Esophagus squamous epithelium (tissue), 5 donors: Measurements from ENCODE around the gene SPOCK1. TPM values are rescaled to one million over a fixed set of nuclear protein-coding genes. Genes with fewer than 3 reads are reported as not detected.

Experiments
- DNase-seq: peaks from one replicate; lab custom pipeline; 2025; lab: John Stamatoyannopoulos, UW
- H3K27ac ChIP-seq, 4 donors: fragments of 200-600 bp; sonication (generic); one replicate each; pipeline ENCODE4 v1.5.1; 2016 to 2019; ENCODE audit warnings: mild to moderate bottlenecking in 1 of 4
- H3K27me3 ChIP-seq, 4 donors: fragments of 200-600 bp; sonication (generic); 1 replicate in 3 of 4; 2 replicates in 1 of 4; pipeline versions ENCODE4 v1.5.1 to v1.6.0; 2017 to 2021; ENCODE audit warnings: antibody characterized with exemption in 1 of 4
- H3K36me3 ChIP-seq, 3 donors: fragments of 200-600 bp; sonication (generic); one replicate each; pipeline ENCODE4 v1.5.1; 2016 to 2019
- H3K4me1 ChIP-seq, 3 donors: fragments of 200-600 bp; sonication (generic); one replicate each; pipeline ENCODE4 v1.5.1; 2017 to 2019
- H3K4me3 ChIP-seq, 4 donors: fragments of 200-600 bp; sonication (generic); 1 replicate in 3 of 4; 2 replicates in 1 of 4; pipeline ENCODE4 v1.5.1; 2016 to 2019; ENCODE audit warnings: mild to moderate bottlenecking in 2 of 4, moderate library complexity in 1 of 4
- H3K9me3 ChIP-seq, 3 donors: fragments of 200-600 bp; sonication (generic); one replicate each; pipeline ENCODE4 v1.5.1; 2016 to 2019
- CTCF ChIP-seq, 6 experiments: fragments of 450-650 bp in 4 of 6; fragments of 200-600 bp in 2 of 6; sonication (generic) in 2 of 6; IDR thresholded peaks; one replicate each; pipeline ENCODE4 v1.5.1; 2016 to 2019; ENCODE audit warnings: antibody characterized with exemption in 6 of 6, mild to moderate bottlenecking in 4 of 6, moderate library complexity in 4 of 6
- POLR2A ChIP-seq, 4 donors: fragments of 450-650 bp; IDR thresholded peaks; one replicate each; pipeline ENCODE4 v1.6.1; 2017; ENCODE audit warnings: antibody characterized with exemption in 4 of 4, mild to moderate bottlenecking in 4 of 4, moderate library complexity in 3 of 4
- WGBS, 2 donors: methylation state at CpG; one replicate each; pipeline ENCODE4 v1.1.5; 2018; 5-methylcytosine and 5-hydroxymethylcytosine counted together
- intact Hi-C: fragments of 100-400 bp; cut with DNase I; formaldehyde crosslinking; loops from one replicate; pipeline ENCODE4 v1.15.0; 2022
- total RNA-seq, 4 donors: library from RNA; depleted of rRNA; stranded (reverse); fragments of >200 nt; gene quantifications; one replicate each; pipeline ENCODE4 v1.1.0, GENCODE V29; 2016
- donor health status: DM: yes; HTN: yes; CAD: no.

The SPOCK1 gene
- total RNA-seq, 4 donors from 2014 or later: 0.99 to 21.9 (median 8.1) TPM

- H3K27ac ChIP-seq: no peak overlapping the region
- H3K27me3 ChIP-seq: no peaks in the 10 kb centered on the region
- H3K9me3 ChIP-seq: no peaks in the 10 kb centered on the region
- no peaks in the 10 kb centered on the region for H3K36me3 ChIP-seq
- TF ChIP-seq CTCF (IDR thresholded peaks at IDR 0.05) (no peak), POLR2A (IDR thresholded peaks at IDR 0.05) (no peak)
- intact Hi-C loops: no loop called here
- no peaks in the 10 kb centered on the region for H3K4me1 ChIP-seq
- 77 to 84% methylated on average over 4 of the region's 4 CpGs for WGBS, 2 donors
- no peak overlapping the region for H3K4me3 ChIP-seq
- no peak for DNase-seq
These were observed 342.9 kb downstream of the SPOCK1 start for GRCh38 chr5:137156180-137156579.

- no peaks in the 10 kb centered on the region for H3K4me1 ChIP-seq
- no peaks in the 10 kb centered on the region for H3K36me3 ChIP-seq
- intact Hi-C loops: no loop called here
- H3K27ac ChIP-seq: no peak overlapping the region
- no peaks in the 10 kb centered on the region for H3K27me3 ChIP-seq
- no peak overlapping the region for H3K4me3 ChIP-seq
- H3K9me3 ChIP-seq: no peaks in the 10 kb centered on the region
- no peak for TF ChIP-seq POLR2A (IDR thresholded peaks at IDR 0.05)
- TF ChIP-seq CTCF (IDR thresholded peaks at IDR 0.05): no peak
- DNase-seq: no peak
- 69 to 72% methylated on average over 6 of the region's 6 CpGs for WGBS, 2 donors
These were observed 343.7 kb downstream of the SPOCK1 start for GRCh38 chr5:137155261-137156000.

- 73 to 81% methylated on average over 3 of the region's 3 CpGs for WGBS, 2 donors
These were observed 346.5 kb downstream of the SPOCK1 start for GRCh38 chr5:137152616-137153015.

GRCh38 chr5:137148655-137149054 is 350.5 kb downstream of the SPOCK1 start:
- intact Hi-C loops: no loop called here
- WGBS, 2 donors: 65 to 68% methylated on average over 2 of the region's 2 CpGs
- TF ChIP-seq CTCF (IDR thresholded peaks at IDR 0.05) (no peak), POLR2A (IDR thresholded peaks at IDR 0.05) (no peak)
- Histone ChIP-seq H3K9me3 (no peaks in the 10 kb centered on the region), H3K4me1 (peaks cover 0 to 11% (median 0%) of the 10 kb centered on the region in 3 donors), H3K36me3 (no peaks in the 10 kb centered on the region), H3K4me3 (no peak overlapping the region), H3K27me3 (peaks cover 0 to 3% (median 0%) of the 10 kb centered on the region in 4 donors), H3K27ac (no peak overlapping the region)
- DNase-seq: no peak

More at GRCh38 chr5:137152616-137153015, 346.5 kb downstream of the SPOCK1 start:
- Histone ChIP-seq H3K4me3 (no peak overlapping the region), H3K36me3 (no peaks in the 10 kb centered on the region), H3K4me1 (no peaks in the 10 kb centered on the region), H3K27ac (no peak overlapping the region), H3K9me3 (no peaks in the 10 kb centered on the region), H3K27me3 (peaks cover 0 to 3% (median 0%) of the 10 kb centered on the region in 4 donors)
- intact Hi-C loops: no loop called here
- no peak for DNase-seq
- TF ChIP-seq CTCF (IDR thresholded peaks at IDR 0.05) (no peak), POLR2A (IDR thresholded peaks at IDR 0.05) (no peak)

GRCh38 chr5:137148159-137148558 is 351.0 kb downstream of the SPOCK1 start:
- H3K9me3 ChIP-seq: no peaks in the 10 kb centered on the region
- WGBS, 2 donors: 64 to 94% methylated on average over 1 of the region's 1 CpG
- TF ChIP-seq CTCF (IDR thresholded peaks at IDR 0.05) (no peak), POLR2A (IDR thresholded peaks at IDR 0.05) (no peak)
- H3K36me3 ChIP-seq: no peaks in the 10 kb centered on the region
- no peak for DNase-seq
- H3K27ac ChIP-seq: no peak overlapping the region
- intact Hi-C loops: no loop called here
- peaks cover 0 to 11% (median 0%) of the 10 kb centered on the region in 3 donors for H3K4me1 ChIP-seq
- no peak overlapping the region for H3K4me3 ChIP-seq
- peaks cover 0 to 3% (median 0%) of the 10 kb centered on the region in 4 donors for H3K27me3 ChIP-seq
